Measurements from ENCODE around the gene PSTK. TPM values are rescaled to one million over a fixed set of nuclear protein-coding genes. Genes with fewer than 3 reads are reported as not detected.

PSTK gene
- total and polyA plus RNA-seq, 9 of the 15 experiments (the other 6 are each of a cell fraction or from before 2014, with no cell fraction given), result 13.2 to 49.7 (median 18.9) TPM

- TF ChIP-seq ZMIZ1 (IDR thresholded peaks at IDR 0.05; ENCODE audit: low read depth in 2 of 2, low read length in 2 of 2) (no peak), FOXK2 (conservative IDR thresholded peaks at IDR 0.05 in 1 of 2, IDR thresholded peaks at IDR 0.05 in 1 of 2; ENCODE audit: low read depth in 2 of 2) (peak; percentile 62 to 75; a peak in 3 of 4 replicates), CBX2 (IDR thresholded peaks at IDR 0.05; ENCODE audit: insufficient read depth, low read length, poor library complexity, severe bottlenecking) (no peak), RBBP5 (IDR thresholded peaks at IDR 0.05; ENCODE audit: borderline replicate concordance, insufficient read depth, low read length, poor library complexity, severe bottlenecking) (peak; percentile 100), CREB5 (CRISPR knock-in tag; IDR thresholded peaks at IDR 0.05) (no peak), NFE2L1 (tag; IDR thresholded peaks at IDR 0.05; ENCODE audit: borderline replicate concordance, low read depth) (no peak), DACH1 (IDR thresholded peaks at IDR 0.05; ENCODE audit: partially characterized antibody) (no peak), RB1 (IDR thresholded peaks at IDR 0.05; ENCODE audit: low read depth) (peak; percentile 50; the same call in 1 of the 2 replicates), CHD2 (IDR thresholded peaks at IDR 0.05; ENCODE audit: low read depth, low read length) (peak; percentile 41; the same call in 1 of the 2 replicates), ILK (tag; IDR thresholded peaks at IDR 0.05; ENCODE audit: borderline replicate concordance, low read depth) (no peak), ZBTB43 (CRISPR knock-in tag; IDR thresholded peaks at IDR 0.05) (no peak)
- TF ChIP-seq, protein P1, sequence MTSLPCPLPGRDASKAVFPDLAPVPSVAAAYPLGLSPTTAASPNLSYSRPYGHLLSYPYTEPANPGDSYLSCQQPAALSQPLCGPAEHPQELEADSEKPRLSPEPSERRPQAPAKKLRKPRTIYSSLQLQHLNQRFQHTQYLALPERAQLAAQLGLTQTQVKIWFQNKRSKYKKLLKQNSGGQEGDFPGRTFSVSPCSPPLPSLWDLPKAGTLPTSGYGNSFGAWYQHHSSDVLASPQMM (CRISPR knock-in tag; IDR thresholded peaks at IDR 0.05), result no peak
These were observed at the start of gene PSTK (continued) for GRCh38 chr10:122980209-122981065.

Data from K562 (cell line).